Measurements from ENCODE around the gene AKAP7.

AKAP7 gene

DNA sequence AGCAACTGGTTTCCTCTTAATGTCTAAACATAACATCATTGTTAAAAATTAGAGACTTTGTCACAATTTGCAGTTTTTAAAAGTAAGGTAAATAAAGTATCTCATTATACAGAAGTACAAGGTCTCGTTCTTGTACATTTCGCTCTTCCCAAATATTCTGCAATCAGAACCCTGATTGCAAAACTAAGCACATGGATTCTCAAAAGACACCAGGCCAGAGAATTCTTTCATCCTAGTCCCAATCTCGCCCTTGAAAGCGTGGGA, 355 bp upstream of the AKAP7 start:
- Histone ChIP-seq H3K9me3 (ENCODE audit: insufficient read depth, low read depth, low read length) (no peaks in the 10 kb centered on the region), H3K79me2 (ENCODE audit: insufficient read depth, low read length) (peaks cover 23% of the 10 kb centered on the region), H4K20me1 (ENCODE audit: insufficient read depth, low read length, poor library complexity, severe bottlenecking) (no peaks in the 10 kb centered on the region), H3K9me2 (replicated peaks; ENCODE audit: low read depth, low read length) (no peaks in the 10 kb centered on the region), H3K4me3 (ENCODE audit: low read length, poor library complexity, severe bottlenecking) (peak overlapping the region; percentile 95), H2AFZ (ENCODE audit: low read length) (peak overlapping the region; percentile 99), H3F3A (ENCODE audit: low read depth) (no peaks in the 10 kb centered on the region), H3K9ac (ENCODE audit: low read depth, low read length, poor library complexity, severe bottlenecking) (peak overlapping the region; percentile 94), H3K4me2 (ENCODE audit: low read depth, low read length, poor library complexity, severe bottlenecking) (peak overlapping the region; percentile 83), H3K4me1 (ENCODE audit: insufficient read depth, low read length, poor library complexity, severe bottlenecking) (peaks cover 37% of the 10 kb centered on the region), H3K36me3 (ENCODE audit: insufficient read depth, low read length) (no peaks in the 10 kb centered on the region), H3K27me3 (ENCODE audit: insufficient read depth, low read length, poor library complexity, severe bottlenecking) (no peaks in the 10 kb centered on the region)
- TF ChIP-seq, protein P1, sequence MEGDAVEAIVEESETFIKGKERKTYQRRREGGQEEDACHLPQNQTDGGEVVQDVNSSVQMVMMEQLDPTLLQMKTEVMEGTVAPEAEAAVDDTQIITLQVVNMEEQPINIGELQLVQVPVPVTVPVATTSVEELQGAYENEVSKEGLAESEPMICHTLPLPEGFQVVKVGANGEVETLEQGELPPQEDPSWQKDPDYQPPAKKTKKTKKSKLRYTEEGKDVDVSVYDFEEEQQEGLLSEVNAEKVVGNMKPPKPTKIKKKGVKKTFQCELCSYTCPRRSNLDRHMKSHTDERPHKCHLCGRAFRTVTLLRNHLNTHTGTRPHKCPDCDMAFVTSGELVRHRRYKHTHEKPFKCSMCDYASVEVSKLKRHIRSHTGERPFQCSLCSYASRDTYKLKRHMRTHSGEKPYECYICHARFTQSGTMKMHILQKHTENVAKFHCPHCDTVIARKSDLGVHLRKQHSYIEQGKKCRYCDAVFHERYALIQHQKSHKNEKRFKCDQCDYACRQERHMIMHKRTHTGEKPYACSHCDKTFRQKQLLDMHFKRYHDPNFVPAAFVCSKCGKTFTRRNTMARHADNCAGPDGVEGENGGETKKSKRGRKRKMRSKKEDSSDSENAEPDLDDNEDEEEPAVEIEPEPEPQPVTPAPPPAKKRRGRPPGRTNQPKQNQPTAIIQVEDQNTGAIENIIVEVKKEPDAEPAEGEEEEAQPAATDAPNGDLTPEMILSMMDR (conservative IDR thresholded peaks at IDR 0.05; ENCODE audit: low read length) = no peak
- TF ChIP-seq EZH2phosphoT487 (IDR thresholded peaks at IDR 0.05; ENCODE audit: borderline replicate concordance) = no peak

DNA sequence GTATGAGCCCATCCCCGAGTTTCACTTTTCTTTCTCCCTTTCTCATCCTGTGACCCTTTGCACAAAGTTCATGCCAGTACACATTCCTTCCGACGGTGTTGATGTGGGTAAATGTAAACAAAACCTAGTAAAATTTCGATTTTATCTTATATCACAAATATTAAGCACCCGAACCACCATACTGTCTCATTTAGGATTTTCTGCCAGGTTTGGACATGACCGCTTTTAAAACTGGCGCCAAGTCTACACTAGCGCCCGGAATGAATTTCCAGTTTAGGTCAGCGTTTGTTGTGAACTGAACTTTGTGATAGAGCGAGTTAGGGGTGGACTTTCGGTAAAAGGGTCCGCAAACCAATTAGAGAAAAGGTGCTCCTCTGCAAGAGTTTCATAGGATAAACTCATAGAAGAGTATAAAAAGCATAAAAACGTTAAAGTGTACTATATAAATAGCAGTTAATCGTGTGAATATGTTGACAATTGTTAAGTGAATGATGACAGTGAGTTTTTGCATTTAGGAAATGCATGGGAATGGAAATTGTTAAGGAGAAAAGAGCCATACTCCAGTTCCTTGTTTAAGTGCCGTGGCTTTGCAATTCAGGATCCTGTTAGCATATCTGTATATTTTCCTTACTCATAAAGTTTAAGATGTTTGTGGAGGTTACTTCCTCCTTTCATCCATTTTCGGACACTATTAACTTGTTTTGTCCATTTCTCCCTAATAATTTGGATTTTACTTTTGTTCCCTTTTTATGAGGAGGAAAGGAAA, 937 bp downstream of the AKAP7 start:
- TF ChIP-seq EZH2phosphoT487 (IDR thresholded peaks at IDR 0.05; ENCODE audit: borderline replicate concordance) = no peak
- TF ChIP-seq, protein P1 (conservative IDR thresholded peaks at IDR 0.05; ENCODE audit: low read length) = no peak
- no peaks in the 10 kb centered on the region for H3K9me3 ChIP-seq (ENCODE audit: insufficient read depth, low read depth, low read length)
- H2AFZ ChIP-seq (ENCODE audit: low read length) = peak overlapping the region; percentile 98

DNA sequence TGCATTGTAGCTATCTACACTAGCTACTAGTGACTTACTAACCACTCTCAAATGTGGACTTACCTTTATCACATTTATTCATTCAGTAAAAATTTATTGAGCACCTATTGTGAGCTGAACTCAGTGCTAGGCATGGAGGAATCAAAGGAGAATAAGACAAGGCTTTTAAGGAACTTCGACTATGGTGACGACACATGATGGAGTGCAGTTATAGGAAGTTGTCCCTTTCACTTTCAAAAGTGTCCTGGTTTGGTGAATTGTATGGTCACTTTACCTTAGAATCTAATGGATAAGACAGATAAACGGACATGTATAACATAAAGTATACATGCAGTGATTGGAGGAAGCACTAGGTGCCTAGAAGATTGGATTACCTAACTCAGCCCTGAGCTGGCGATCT, 4.3 kb downstream of the AKAP7 start:
- TF ChIP-seq, protein P1 (conservative IDR thresholded peaks at IDR 0.05; ENCODE audit: low read length) = no peak
- no peak for TF ChIP-seq EZH2phosphoT487 (IDR thresholded peaks at IDR 0.05; ENCODE audit: borderline replicate concordance)
- no peaks in the 10 kb centered on the region for H4K20me1 ChIP-seq (ENCODE audit: insufficient read depth, low read length, poor library complexity, severe bottlenecking)
- peaks cover 23% of the 10 kb centered on the region for H3K79me2 ChIP-seq (ENCODE audit: insufficient read depth, low read length)
- H3K9me3 ChIP-seq (ENCODE audit: insufficient read depth, low read depth, low read length) = no peaks in the 10 kb centered on the region; the same call in 1 of the 2 replicates
- H3K9ac ChIP-seq (ENCODE audit: low read depth, low read length, poor library complexity, severe bottlenecking) = no peak overlapping the region
- H3K4me3 ChIP-seq (ENCODE audit: low read length, poor library complexity, severe bottlenecking) = no peak overlapping the region
- H3K9me2 ChIP-seq (replicated peaks; ENCODE audit: low read depth, low read length) = no peaks in the 10 kb centered on the region
- no peaks in the 10 kb centered on the region for H3K27me3 ChIP-seq (ENCODE audit: insufficient read depth, low read length, poor library complexity, severe bottlenecking)
- peak overlapping the region; percentile 60 for H3K4me2 ChIP-seq (ENCODE audit: low read depth, low read length, poor library complexity, severe bottlenecking)
- no peak overlapping the region for H2AFZ ChIP-seq (ENCODE audit: low read length)
- no peaks in the 10 kb centered on the region for H3F3A ChIP-seq (ENCODE audit: low read depth)
- no peaks in the 10 kb centered on the region for H3K36me3 ChIP-seq (ENCODE audit: insufficient read depth, low read length)
- peaks cover 36% of the 10 kb centered on the region for H3K4me1 ChIP-seq (ENCODE audit: insufficient read depth, low read length, poor library complexity, severe bottlenecking)

More for the DNA sequence above, 937 bp downstream of the AKAP7 start:
- H3K27me3 ChIP-seq (ENCODE audit: insufficient read depth, low read length, poor library complexity, severe bottlenecking) = no peaks in the 10 kb centered on the region
- H3F3A ChIP-seq (ENCODE audit: low read depth) = no peaks in the 10 kb centered on the region
- H3K4me3 ChIP-seq (ENCODE audit: low read length, poor library complexity, severe bottlenecking) = peak overlapping the region; percentile 95
- H3K9me2 ChIP-seq (replicated peaks; ENCODE audit: low read depth, low read length) = no peaks in the 10 kb centered on the region
- peak overlapping the region; percentile 94 for H3K9ac ChIP-seq (ENCODE audit: low read depth, low read length, poor library complexity, severe bottlenecking)
- H3K36me3 ChIP-seq (ENCODE audit: insufficient read depth, low read length) = no peaks in the 10 kb centered on the region
- H3K79me2 ChIP-seq (ENCODE audit: insufficient read depth, low read length) = peaks cover 23% of the 10 kb centered on the region
- H3K4me1 ChIP-seq (ENCODE audit: insufficient read depth, low read length, poor library complexity, severe bottlenecking) = peaks cover 39% of the 10 kb centered on the region
- peak overlapping the region; percentile 96 for H3K4me2 ChIP-seq (ENCODE audit: low read depth, low read length, poor library complexity, severe bottlenecking)
- no peaks in the 10 kb centered on the region for H4K20me1 ChIP-seq (ENCODE audit: insufficient read depth, low read length, poor library complexity, severe bottlenecking)
